ENCODE measurements around the gene CFAP52. TPM values are rescaled to one million over a fixed set of nuclear protein-coding genes. Genes with fewer than 3 reads are reported as not detected.
"Not testable (repeated sequence)": the region's sequence is repeated elsewhere in the genome, so short reads cannot be mapped to it uniquely, and the experiment has no call there.

CFAP52 gene
- total RNA-seq, 1 donor: 0.18 TPM

GRCh38 chr17:9553596-9553995, 22.8 kb upstream of the CFAP52 start:
- DNase-seq (ENCODE audit: low read depth): no peak
- TF ChIP-seq CTCF (IDR thresholded peaks at IDR 0.05; ENCODE audit: insufficient read depth, low read length): no peak

DNA sequence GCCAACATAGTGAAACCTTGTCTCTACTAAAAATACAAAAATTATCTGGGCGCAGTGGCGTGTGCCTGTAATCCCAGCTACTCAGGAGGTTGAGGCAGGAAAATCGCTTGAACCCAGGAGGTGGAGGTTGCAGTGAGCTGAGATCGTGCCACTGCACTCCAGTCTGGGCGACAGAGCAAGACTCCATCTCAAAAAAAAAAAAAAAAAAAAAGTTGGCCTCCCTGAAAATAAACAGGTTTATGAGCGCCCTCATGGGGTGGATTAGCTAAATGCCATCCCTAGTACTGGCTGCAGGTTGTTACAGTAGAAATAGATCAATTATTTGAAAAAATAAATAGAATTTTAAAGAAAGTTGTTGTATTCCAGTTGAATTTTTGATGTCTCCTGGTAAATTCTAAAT, 21.7 kb upstream of the CFAP52 start:
- peak; percentile 51 for TF ChIP-seq CTCF (IDR thresholded peaks at IDR 0.05; ENCODE audit: insufficient read depth, low read length)
- H3K4me3 ChIP-seq (ENCODE audit: low read depth, low read length): not testable (repeated sequence)
- DNase-seq (ENCODE audit: low read depth): peak; percentile 52

More at GRCh38 chr17:9553596-9553995, 22.8 kb upstream of the CFAP52 start:
- H3K4me3 ChIP-seq (ENCODE audit: low read depth, low read length): no peak overlapping the region

DNA sequence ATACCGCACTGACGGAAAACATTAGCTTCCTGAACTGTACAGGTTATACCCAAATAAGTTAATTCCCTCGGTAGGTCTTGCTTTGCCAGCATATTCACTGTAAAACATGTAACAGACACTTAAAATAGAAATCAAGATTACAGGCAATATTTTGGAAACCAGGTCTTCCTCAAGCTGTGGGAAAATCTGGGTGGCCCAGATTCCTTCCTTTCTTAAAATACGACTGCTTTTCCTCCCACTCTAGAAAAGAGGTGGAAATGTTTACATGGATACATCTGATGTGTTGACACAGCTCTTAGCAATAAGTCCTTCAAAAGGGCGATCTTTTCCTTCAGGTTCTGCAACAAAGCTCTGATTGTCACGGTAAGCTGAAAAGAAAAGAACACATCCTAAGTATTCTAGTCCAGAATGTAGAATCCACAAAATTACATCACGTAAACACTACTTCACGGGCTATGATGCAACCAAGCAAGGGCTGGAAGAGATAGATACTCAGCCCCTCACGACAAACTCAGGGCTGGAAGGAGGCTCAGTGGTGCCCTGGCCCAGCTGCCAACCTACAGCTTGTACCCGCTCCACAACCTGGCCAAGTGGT, 19.2 kb upstream of the CFAP52 start:
- H3K4me3 ChIP-seq (ENCODE audit: low read depth, low read length): no peak overlapping the region
- no peak for TF ChIP-seq CTCF (IDR thresholded peaks at IDR 0.05; ENCODE audit: insufficient read depth, low read length)
- no peak for DNase-seq (ENCODE audit: low read depth)

DNA sequence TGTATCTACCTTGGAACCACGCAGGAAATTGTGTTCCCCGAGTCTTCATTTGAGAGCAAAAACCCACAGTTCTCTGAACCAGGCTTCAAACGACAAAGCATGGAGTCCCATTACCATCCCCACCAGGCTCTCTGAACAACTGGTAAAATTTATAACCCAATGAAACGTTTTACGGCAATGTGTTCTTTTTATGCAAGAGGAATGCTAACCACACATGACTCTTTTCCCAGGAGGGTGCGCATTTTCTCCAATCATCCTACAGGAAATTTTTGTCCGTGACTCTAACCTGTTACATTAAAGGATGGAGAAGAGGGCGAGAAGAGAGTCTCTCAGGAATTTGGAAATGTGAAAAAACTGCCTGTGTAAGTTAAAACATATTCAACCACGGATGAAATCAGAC, 18.6 kb upstream of the CFAP52 start:
- H3K4me3 ChIP-seq (ENCODE audit: low read depth, low read length): no peak overlapping the region
- no peak for DNase-seq (ENCODE audit: low read depth)
- TF ChIP-seq CTCF (IDR thresholded peaks at IDR 0.05; ENCODE audit: insufficient read depth, low read length): no peak

GRCh38 chr17:9564104-9564503, 12.3 kb upstream of the CFAP52 start:
- H3K4me3 ChIP-seq (ENCODE audit: low read depth, low read length): no peak overlapping the region
- TF ChIP-seq CTCF (IDR thresholded peaks at IDR 0.05; ENCODE audit: insufficient read depth, low read length): no peak
- DNase-seq (ENCODE audit: low read depth): no peak

- H3K4me3 ChIP-seq (ENCODE audit: low read depth, low read length): no peak overlapping the region
- peak; percentile 1 for DNase-seq (ENCODE audit: low read depth)
- no peak for TF ChIP-seq CTCF (IDR thresholded peaks at IDR 0.05; ENCODE audit: insufficient read depth, low read length)
Measured at GRCh38 chr17:9566067-9566466, 10.4 kb upstream of the CFAP52 start.

GRCh38 chr17:9566739-9567138, 9.7 kb upstream of the CFAP52 start:
- H3K4me3 ChIP-seq (ENCODE audit: low read depth, low read length); DNase-seq (ENCODE audit: low read depth): not testable (repeated sequence)

Data from fibroblast of the aortic adventitia (primary cell).